Uterus (tissue), 2 donors: ENCODE data around the gene GMPPB.

Experiments
- CTCF ChIP-seq, 4 experiments: fragments of 200-600 bp in 2 of 4; fragments of 450-650 bp in 2 of 4; sonication (generic) in 2 of 4; IDR thresholded peaks; one replicate each; pipeline ENCODE4 v1.5.1; 2016 to 2019; ENCODE audit warnings: antibody characterized with exemption in 4 of 4, mild to moderate bottlenecking in 2 of 4, moderate library complexity in 1 of 4
- POLR2A ChIP-seq, 2 donors: fragments of 450-650 bp; IDR thresholded peaks; one replicate each; pipeline ENCODE4 v1.6.1; 2016; ENCODE audit warnings: antibody characterized with exemption in 2 of 2, mild to moderate bottlenecking in 1 of 2, moderate library complexity in 1 of 2

GRCh38 chr3:49725906-49726681 lies 2.3 kb upstream of the GMPPB start:
- TF ChIP-seq CTCF (IDR thresholded peaks at IDR 0.05) (no peak), POLR2A (IDR thresholded peaks at IDR 0.05) (no peak)
